Stimulated activated CD8-positive, alpha-beta memory T cell treated with anti-CD3 and anti-CD28 coated beads, Interleukin-7, amount 100 ng/mL, for 48 hours (primary cell): Measurements from ENCODE around the gene PANK1.
"Not testable (repeated sequence)": the region's sequence is repeated elsewhere in the genome, so short reads cannot be mapped to it uniquely, and the experiment has no call there.

ENCODE experiments used
- DNase-seq, 2 donors: peaks; one replicate each; pipeline ENCODE4 v3.0.0-alpha.2; 2020; ENCODE audit warnings: low read depth in 1 of 2; ENCODE audit errors: extremely low read depth in 1 of 2

Gene PANK1

DNA sequence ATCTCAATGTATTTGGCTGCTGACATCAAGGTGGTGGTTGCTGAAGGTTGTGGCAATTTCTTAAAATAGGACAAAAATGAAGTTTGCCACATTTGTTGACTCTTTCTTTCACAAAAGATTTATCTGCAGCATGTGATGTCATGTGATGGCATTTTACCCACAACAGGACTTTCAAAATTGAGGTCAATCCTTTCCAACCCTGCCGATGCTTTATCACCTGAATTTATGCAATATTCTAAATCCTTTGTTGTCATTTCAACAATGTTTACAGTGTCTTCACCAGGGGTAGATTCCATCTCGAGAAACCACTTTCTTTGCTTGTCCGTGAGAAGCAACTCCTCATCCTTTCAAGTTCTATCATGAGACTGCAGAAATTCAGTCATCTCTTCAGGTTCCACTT lies 69.0 kb downstream of the PANK1 start:
- no peak for DNase-seq

- no peak for DNase-seq
Measured at GRCh38 chr10:89575031-89575430, 70.0 kb downstream of the PANK1 start.

DNA sequence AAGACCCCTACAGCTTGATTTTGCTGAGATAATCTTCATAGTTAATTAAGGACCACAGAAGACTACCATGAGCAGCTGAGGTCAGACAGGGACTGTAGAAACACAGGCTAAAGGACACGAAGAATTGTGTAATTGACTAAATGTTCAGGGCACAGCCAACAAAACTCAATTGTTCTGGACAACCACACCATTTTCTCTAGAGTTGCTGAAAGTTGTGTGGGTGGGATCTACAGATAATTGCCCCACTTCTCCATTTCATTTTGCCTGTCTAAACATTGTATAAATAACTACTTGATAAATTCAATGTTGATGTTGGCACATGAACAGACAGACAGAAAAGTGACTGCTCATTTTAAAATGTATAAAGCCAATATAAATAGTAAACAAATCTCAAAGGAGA lies 70.7 kb downstream of the PANK1 start:
- no peak for DNase-seq

DNA sequence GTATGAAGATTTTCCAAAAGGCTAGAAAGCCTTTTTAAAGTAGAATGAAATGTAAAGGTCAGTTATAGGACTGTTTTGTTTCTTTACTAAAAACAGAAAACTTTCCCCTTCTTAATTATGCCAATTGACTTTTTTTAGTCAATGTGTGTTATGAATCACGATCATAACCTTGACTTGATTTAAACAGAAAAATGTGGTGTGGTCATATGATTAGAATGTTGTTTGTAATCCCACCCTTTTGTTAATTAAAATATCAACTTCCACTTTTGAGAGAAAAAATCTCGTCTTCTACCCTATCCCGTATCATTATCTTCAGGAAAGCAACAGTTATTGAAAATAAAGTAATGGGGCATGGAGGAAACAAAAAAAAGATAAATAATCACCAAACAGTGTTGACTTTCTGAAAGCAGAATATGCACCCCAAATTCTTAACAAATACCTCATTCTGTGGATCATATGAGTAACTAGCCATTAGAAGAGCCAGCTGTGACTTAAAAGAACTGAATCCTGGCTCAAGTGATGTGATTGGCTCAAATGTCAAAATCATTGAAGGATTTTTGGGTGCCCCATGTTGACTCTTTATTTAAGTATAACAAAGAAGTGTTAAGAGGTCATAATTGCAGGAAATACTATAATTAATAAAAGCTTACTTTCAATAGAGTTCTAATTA lies 77.3 kb downstream of the PANK1 start:
- DNase-seq = no peak

DNA sequence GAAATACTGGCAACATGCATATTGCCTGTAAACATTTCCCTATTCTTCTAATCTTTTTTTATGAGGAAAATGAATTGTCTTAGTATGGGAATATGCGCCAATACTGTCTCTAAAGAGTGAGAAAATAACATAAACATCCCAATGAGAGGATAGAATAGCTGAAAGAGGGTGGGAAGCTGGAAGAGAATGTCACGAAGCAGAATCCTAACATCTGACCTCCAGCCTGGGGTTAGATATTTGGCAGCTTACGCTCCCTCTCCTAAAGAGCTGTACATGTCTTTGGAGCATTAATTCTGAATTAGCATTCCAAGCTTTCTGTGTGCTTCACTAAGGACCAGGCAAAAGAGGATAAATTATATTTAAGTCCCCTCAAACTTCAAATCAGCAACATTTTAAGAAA lies 78.0 kb downstream of the PANK1 start:
- DNase-seq = no peak

DNA sequence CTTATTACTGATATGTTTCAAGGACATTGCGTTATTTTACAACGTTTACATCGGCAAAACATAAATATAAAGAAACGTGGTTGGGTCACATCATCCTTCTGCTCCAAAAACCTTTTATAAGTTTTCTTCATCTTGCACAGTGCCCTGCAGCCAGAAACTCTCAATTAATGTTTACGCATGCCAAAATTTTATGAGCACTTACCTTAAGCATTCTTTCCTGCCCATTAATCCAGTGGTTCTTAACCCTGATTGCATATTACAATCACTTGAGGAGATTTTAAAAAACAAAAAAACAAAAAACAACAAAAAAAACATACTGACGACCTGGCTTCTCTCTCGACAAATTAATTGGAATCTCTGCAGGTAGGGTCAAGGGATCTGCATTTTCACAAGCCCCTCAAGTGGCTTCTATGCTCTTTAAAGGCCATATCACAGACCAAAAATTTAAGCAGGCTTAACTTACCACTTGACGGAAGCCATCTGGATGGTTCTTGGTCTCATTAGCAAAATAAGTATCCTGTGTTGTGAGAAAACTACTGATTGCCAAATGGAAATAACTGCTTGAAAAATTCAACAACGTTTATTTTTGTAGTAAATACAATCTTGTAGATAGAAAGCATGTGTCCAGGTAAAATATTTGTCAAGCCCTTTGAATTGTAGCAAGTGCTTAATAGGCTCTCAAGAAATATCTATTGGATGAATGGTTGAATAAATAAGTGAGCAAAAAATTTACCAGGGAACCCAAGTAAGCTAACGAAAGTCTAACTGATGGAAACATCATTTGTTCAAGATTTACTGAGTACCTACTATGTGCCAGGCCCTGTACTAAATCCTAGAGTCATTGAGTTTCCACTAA lies 78.7 kb downstream of the PANK1 start:
- DNase-seq = no peak

DNA sequence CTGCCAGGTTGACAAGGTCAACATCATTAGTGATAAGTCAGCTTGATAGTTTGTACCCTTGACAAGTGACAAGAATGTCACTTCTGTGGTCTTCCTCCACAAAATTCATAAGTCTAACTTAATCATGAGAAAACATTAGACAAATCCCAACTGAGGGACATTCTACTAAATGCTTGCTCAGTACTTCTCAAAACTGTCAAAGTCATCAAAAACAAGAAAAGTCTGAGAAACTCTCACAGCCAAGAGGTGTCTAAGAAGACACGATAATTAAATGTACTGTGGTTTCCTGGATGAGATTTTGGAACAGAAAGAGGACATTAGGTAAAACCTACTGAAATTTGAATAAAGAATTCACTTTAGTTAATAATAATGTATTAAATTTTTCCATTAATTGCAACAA lies 79.9 kb downstream of the PANK1 start:
- no peak for DNase-seq

DNA sequence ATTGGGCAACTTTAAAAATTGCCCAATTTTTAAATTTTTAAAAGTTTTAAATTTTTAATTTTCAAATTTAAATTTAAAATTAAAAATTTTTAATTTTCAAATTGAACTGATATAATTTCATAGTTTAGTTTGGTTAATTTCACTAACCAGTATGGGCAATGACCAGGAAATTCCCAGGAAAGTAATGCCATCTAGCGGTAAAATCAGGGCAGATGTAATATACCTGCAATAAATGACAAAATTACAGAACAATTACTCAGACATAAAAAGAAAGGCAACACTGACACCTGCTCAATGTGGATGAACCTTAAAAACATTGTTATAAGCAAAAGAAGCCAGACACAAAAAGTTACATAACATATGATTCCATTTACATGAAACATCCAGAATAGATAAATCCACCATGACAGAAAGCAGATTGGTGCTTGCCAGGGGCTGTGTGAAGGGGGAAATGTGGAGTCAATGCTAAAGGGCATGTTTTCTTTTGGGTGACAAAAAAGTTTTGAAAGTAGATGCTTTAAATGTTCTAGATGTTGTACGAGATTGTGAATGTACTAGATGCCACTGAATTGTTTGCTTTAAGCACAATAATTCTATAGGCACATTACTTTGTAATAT lies 81.1 kb downstream of the PANK1 start:
- DNase-seq = no peak

- DNase-seq = no peak
Measured at GRCh38 chr10:89563311-89563710, 81.7 kb downstream of the PANK1 start.

DNA sequence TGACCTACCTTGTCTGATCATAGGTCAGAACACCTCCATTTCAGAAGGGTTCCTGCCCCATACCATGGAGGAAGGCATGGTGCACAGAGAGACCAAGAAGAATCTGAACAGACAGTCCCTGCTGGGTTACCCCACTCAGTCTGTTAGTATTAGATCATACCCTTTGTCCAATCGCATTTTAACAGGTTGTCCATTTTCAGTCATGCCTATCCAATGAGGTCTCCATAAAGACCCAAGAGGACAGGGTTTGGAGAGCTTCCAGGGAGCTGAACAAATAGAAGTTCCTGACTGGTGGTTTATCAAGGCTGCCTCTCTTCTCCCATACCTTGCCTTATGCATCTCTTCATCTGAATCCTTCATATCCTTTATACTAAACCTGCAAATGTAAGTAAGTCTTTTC lies 88.4 kb downstream of the PANK1 start:
- no peak for DNase-seq

DNA sequence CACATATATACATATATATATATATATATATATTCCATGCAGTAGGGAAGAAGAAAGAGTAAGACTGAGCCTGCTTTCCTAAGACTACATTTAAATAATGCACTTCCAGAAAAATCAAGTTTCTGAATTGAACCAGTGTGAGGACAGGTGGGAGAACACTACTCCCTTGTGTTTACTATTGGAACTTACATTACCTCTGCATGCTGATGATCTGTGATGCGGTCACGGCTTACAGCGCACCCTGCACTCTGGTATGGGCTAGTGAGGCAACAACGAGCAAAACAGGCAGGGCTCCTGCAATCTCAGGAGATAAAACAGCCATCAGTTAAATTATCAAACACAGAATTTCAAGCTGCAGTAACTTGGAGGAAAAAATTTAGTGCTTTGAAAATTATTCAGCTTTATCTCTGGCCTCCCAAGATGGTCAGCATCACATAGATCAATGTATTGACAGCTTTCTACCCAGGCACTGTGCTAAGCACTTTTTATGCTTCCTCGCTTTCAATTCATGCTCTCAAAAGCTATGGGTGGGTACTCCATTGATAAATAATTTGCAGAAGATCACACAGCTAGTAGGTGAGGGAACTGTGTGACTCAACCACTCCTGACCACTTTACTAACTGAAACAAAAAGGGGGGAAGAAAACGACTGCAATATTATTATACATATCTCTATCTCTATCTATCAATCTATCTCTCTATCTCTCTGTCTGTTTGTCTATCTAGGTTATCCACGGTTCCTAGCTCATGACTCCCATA lies 89.2 kb downstream of the PANK1 start:
- DNase-seq = no peak

DNA sequence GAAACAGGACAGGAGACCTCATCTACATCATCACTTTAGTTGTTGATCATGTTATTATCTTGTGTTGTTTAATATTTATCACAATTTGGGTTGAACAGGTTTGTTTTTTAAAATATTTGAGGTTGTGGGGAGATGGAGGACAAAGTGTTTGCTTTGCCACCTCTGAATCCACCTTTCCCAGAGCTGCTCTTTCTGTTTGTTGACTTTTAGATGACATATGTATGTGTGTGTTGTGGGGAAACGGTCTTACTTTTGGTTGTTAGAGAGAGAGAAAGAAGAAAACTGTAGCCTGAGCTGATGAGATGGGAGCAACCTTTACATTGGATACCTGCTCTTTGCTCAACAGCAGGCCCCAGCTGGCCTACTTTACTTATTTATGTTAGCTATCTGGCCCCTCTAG lies 90.6 kb downstream of the PANK1 start:
- DNase-seq = no peak

DNA sequence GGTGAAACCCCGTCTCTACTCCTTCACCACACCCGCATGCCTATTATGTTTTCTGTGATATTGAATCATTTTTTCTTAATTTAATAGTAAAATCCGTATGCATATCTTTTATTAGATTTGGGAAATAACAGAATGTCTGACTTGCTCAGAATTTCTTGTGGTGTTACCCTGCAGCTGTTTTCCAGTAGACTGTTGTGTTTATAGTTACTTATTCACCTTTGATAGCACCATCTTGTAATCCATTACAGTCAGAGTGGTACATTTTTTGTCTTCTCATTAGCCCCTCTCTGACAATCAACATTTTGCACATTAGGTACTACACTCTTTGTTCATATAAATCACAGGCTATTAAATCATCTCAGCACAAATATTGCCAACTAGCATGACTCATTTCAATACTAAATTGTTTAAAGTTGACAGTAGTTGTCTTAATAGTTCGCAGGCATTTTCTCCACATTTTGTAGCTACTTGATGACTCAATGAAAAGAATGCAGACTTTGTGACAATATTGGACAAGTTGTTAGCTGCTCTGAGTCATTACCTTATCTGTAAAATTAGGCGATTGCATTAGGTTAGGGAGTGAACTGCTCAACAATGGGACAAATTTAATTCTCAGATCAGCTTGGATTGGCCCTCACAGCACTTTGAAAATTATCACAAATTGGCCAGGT lies 91.8 kb downstream of the PANK1 start:
- DNase-seq = no peak

DNA sequence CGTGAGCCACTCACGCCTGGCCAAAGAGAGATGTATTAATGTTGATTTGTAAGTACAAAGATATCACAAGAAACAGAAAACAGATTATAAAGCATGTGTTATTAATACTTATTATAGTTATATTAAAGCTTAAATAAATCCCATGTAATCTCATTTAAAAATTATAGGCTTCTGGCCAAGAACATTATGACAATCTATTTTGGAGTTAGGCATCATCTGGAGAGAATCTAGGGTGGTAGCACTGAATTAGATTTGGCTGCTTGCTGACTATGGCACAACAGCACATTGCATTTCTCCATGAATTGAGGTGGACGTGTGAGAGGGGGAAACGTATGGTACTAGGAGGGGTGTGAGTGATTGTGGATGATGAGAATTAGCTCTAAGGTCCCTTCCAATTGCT lies 92.8 kb downstream of the PANK1 start:
- no peak for DNase-seq

DNA sequence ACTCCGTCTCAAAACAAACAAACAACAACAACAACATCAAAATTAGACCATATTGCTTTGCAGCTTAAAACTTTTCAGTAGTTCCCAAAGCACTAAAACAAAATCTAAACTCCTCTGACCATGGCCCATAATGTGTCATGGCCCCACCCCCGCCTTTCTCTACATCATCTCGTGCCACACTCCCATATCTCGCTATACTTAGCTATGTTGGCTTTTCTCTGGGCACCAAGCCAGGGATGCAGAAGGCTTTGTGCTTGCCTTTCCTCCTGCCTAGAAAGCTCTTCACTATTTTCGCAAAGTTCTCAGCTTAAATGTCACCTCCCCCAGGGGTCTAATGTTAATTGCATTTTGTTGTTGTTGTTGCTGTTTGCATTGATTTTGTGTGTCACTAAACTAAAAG lies 94.5 kb downstream of the PANK1 start:
- DNase-seq = no peak

DNA sequence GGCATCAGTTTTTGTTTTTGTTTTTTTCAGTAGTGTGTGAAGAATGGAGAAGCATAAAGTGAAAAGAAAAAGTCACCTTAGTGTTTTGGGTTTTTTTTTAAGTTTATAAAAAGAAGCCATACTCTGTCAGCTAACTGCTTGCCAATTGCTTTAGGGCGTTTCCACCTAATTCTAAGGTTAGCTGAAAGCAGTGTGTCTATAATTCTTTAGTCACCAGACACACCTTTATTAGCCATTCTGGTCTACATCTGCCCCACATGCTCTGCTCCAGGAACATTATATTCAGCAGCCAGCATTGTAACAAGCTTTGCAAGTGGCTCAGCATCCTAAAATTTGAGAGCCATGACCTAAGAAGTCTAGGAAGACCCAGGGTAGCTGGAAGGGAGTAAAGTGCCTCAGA lies 95.5 kb downstream of the PANK1 start:
- no peak for DNase-seq

- no peak for DNase-seq
Measured at GRCh38 chr10:89548673-89549072, 96.4 kb downstream of the PANK1 start.

- no peak for DNase-seq
Measured at GRCh38 chr10:89547853-89548513, 97.1 kb downstream of the PANK1 start.

GRCh38 chr10:89546651-89547050 lies 98.4 kb downstream of the PANK1 start:
- not testable (repeated sequence) for DNase-seq

DNA sequence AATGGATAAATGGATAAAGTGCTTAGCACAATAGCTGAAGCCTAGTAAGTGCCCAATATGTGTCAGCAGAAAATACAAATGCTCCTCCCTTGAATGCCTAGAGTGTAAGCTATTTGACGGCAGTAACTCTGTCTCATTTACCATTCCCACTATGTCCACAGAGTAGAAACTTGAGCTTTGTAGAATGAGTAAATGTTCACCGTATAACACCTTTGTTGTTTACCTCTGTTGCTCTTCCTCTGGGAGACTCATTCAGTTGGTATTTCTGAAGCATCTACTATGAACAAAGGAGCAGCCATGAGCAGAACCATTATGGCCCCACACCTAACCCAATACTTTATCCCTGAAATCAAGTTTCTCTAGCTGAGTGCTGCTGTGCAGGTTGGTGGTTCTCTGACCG lies 101.2 kb downstream of the PANK1 start:
- no peak for DNase-seq
